GM21529 (cell line): ENCODE data around the gene PTGES2.
A peak's percentile ranks its signal among the peaks of the same experiment; 100 is the strongest.
"Not testable (repeated sequence)": the region's sequence is repeated elsewhere in the genome, so short reads cannot be mapped to it uniquely, and the experiment has no call there.

Experiments used
- ATAC-seq: cut with Tn5 transposase; IDR thresholded peaks from one replicate; pipeline ENCODE4 v1.9.1; 2021; ENCODE audit not compliant: unreplicated experiment

The PTGES2 gene

DNA sequence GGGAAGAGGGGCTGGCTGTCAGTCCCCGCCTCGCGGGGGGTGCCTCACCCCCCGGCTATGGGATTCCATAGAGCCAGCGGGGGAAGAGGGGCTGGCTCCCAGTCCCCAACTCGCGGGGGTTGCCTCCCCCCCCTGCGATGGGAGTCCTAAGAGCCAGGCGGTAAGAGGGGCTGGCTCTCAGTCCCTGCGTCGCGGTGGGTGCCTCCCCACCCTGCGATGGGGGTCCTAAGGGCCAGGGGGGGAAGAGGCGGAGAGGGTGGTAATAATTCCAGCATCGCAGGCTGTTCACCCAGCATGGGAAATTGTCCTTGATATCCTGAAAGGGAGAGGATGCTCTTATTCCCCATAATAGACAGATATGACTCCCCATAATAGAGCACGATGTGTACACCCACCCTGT is 12.1 kb upstream of the PTGES2 start:
- no peak for ATAC-seq

DNA sequence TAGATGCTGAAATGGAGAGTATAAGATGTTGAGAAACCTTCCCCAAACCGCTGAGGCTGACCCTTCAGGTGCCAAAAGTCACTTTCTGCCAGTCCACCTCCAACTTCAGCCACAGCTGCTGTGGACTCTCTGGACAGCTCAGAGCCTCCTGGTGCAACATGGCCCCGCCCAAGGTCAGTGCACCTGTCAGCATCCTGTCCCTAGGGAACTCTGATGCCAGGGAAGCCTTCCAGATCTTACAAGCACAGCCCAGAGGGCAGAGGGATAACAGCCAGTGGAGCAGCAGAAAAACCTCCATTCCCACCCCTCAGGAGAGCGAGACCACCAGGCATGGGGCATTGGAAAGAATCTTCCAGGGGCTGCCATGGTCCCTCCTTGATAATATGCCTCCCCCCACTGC is 10.5 kb upstream of the PTGES2 start:
- ATAC-seq, result no peak

DNA sequence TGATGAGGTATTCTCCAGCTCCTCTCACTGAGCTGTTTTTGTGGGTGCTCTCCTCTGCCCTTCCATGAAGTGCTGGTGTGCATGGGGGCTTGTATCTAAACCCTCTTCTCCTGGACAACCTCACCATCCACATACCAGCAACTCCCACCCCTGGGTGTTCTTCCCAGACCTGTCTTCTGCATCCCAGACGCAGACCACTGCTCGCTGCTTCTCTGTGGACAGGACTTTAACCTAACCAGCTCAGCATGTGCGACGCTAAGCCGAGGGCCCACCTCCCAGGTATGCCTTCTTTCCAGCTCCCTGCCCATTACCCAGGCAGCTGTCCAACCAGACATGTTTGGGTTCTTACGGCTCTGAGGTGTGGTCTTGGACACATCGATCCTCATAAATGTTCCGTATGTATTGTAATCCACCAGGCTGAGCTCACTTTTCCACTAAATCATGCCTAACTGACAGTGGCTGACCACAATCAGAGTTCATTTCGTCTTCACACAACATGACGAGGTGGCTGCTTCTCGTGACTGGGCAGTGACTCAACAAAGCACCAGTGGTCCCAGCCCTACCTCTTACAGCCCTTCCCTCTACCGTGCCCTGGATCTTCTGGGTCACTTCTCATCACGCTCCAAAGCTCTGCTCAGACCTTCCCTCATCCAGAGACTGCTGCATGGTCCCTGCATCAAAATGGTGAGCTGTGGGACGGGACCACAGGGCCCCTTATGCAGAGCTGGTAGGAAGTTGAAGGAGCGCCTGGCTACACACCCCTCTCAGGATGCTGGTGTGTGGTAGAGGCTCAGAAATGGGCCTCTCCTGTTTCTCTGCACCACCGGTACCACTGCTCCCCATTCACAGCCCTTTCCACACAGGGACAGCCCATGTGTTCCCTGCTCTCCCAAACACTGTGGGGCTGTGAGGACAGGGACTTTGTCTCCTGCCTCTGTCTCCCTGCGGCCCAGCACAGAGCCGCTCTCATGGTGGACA is 9.6 kb upstream of the PTGES2 start:
- ATAC-seq, result no peak

DNA sequence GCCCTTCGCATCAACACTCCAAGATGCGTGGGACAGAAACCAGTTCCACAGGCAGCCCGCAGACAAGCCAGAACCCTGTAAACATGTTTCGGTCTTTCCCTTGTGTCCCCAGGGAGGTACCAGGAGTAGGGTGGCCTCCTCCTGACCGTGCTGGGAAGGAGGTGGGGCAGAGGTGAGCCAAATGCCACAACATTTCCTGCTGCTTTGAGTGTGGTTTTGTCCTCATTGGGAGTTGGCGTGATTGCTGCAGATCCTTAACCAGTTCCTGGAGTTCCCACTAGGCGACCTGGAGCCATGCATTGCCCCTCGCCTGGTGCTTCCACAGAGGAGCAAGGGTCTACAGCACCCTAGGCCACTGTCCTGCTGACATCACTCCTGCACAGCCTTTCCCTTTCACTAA is 8.0 kb upstream of the PTGES2 start:
- ATAC-seq, result not testable (repeated sequence)

DNA sequence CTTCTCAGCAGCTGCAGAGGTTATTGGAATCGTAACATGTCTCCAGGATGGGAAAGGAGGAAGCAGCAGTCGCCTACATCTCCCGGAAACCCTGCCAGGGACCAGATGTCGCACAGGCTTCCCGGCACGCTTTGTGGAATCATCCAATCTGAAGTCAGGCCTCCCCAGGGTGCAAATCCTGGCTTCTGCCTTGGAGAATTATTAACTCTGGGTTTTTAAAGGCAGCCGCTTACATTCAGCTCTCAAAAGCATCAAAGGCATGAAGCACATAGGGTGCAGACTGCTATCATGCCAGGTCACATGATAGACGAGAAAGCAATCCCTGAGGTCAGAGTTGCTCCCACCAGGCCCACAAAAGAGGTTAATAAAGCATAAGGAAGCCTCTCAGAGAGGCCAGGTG is 4.6 kb upstream of the PTGES2 start:
- ATAC-seq, result not testable (repeated sequence)

DNA sequence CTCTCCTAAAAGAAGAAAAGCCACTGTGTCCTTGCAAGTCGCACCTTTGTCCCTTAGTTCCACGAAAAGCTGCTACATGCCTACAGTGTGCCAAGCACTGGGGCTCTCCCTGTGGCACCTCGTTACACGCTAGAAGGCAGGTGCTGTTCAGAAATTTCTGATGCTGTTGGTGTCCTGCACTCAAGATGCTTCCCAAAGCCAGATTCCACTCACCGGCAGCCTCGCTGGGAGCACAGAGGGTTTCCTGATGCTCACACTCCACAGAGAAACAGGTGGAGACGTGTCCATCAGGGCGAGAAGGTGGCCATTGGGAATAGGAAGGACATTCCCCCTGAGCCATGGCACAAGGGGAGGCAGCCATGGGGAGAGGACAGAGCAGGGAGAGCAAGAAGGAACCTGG is 3.8 kb upstream of the PTGES2 start:
- ATAC-seq, result not testable (repeated sequence)

DNA sequence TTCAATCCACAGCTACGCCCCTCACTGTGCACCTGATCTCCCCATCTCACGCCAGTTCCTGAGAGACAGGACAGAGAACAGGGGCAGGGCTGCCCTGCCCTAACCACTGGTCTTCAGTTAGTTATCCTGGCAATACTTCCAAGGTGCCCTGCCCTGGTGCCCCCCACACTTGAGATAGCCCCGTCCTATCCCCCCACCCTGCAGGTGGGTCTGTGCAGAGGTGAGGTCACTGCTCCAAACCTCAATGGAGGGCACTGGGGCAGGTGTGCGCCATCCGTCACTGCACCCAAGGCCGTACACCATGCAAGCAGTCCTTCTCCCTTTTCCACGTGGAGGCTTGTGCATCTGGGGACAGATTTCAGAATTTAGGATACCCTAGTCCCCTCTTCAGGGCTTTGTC is 3.1 kb upstream of the PTGES2 start:
- ATAC-seq, result not testable (repeated sequence)

DNA sequence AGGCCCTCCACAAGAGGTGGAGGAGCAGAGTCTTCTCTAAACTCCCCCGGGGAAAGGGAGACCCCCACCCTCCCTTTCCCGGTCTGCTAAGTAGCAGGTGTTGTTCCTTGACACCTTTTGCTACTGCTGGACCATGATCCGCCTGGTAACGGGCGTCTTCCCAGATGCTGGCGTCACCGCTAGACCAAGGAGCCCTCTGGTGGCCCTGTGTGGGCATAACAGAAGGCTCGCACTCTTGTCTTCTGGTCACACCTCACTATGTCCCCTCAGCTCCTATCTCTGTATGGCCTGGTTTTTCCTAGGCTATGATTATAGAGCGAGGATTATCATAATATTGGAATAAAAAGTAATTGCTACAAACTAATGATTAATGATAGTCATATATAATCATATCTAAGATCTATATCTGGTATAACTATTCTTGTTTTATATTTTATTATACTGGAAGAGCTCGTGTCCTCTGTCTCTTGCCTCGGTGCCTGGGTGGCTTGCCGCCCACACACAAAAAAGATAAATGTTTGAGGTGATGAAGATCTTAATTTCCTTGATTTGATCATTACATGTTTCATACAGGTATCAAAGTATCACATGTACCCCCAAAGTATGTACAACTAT is 2.6 kb upstream of the PTGES2 start:
- ATAC-seq, result not testable (repeated sequence)

DNA sequence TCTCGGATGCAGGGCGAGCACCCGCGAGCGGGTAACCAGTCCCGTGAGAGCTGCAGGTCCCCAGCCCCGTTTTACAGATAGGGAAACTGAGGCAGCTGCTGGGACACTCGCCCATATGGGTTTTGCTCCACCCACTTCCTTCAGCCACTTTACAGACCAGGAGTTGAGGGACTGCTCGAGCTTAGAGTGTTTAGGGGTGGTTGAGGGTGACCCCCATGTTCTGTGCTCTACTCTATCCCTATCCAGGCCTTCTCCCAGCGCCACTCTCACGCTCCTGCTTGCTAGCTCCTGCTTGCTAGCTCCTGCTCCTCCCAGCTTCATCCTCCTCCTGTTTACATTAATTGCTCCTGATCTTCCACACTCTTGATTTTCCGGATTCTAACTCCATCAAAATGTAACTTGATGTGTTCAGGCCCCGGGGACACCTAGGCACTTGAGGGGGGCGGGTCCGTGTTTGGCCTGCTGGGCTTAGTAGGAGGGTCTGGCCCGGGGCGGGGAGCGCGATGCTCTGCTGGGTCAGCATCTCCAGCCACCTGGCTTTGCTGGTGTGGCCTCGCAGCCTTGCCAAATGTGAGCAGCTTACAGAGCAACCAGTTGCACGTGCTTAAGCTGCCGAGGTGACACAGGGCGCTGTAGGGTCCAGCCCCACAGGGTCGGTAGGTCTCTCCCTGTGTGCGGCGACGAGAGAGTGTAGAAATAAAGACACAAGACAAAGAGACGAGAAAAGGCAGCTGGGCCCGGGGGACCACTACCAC is 1.5 kb upstream of the PTGES2 start:
- ATAC-seq, result no peak

DNA sequence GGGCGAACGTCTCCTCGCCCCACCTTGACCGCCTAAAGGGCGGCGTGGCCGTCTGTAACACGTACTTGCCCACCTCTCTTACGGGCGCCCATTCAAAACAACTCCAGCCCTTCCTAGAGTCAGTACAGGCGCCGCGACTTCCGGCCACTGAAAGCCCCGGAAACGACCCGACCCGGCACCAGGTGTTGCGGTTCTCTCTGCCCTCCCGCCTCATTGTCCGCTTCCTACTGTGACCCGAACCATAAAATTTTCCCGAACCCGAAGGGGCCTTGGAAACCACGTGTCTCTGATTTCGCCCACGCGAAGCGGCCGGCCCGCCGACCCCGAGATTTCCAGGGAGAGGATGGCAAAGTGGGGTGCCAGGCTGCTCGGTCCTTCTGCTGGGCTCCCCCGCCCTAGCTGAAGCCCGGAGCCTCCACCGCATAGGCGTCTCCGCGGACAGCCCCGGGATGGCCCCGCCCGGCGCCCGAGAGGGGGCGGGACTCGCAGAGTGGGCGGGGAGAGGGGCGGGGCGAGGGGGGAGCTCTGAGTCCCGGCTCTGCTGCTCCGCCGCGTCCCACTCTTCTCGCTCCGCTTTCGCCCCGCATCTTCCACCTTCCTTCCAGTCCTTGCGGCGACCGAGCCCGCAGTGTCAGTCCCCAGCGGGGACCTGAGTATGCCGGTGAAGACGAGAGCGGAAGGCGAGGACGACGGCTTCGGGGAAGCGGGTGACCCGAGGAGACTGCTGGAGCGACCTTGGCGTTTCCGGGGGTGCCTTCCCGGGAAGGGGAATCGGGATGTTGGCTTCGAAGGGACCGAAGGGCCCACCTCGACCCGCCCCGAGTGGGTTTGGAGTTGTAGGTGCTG is 684 bp upstream of the PTGES2 start:
- peak; percentile 66 for ATAC-seq

DNA sequence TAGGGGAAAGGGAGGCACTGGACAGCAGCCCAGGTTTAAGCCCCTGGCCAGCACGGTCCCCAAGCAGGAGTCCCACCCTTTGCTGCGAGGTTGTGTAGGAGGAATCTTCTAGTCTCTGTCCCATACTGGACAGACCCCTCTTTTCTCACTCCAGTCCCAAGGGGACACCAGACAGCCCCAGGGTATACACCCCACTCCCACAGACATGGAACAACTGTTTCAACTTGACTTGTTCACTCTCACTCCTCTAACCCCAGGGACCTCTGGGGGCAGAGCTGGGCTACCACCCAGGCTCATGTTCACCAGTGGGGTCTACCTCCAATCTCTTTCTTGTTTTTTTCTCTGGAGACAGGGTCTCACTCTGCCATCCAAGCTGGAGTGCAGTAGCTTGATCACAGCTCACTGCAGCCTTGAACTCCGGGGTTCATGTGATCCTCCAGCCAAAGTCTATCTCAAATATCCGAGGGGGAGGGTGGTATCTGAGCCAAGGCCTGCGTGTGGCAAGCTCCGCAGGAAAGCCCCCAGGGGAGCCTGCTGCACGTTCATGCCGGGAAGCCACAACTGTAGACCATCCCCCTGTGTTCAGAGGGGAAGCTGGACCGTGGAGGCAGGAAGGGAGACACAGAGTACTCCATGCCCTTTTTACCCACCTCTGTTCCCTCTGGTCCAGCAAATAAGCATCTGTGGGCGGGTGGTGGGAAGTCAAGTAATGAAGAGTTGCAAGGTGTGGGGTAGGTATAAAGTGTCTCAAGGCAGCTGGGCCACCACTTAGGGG is 1.8 kb downstream of the PTGES2 start:
- ATAC-seq, result no peak

DNA sequence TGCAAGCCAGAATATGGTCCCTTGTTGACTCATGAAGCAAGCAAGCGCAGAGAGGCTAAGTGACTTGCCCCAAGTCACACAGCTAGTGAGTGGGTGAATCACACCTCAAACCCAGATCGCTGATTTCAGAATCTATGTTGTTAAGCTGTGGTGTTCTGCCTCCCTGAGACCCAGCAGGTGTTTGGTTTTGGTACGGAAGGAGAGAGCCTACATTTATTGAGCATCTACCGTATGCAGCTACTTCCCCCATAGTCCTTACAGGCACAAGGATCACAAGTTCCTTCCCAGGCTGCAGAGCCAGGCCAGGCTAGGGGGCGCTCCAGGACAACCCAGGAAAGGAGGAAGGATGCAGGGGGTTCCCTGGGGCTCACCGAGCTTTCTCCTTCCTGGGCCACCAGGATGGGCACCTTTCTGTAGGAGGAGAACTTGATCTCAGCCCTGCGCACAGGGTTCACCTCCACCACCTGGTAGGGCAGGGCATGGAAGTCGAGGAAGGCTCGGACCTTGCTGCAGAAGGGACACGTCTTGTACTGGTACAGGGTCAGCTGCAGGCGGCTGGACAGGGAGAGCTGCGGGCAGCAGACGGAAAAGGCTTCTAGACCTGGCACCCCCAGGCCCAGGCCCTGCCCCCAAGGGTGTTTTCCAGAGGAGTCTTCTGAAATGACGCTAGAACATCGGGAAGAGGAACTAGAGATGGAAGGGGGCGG is 2.5 kb downstream of the PTGES2 start:
- ATAC-seq, result no peak

DNA sequence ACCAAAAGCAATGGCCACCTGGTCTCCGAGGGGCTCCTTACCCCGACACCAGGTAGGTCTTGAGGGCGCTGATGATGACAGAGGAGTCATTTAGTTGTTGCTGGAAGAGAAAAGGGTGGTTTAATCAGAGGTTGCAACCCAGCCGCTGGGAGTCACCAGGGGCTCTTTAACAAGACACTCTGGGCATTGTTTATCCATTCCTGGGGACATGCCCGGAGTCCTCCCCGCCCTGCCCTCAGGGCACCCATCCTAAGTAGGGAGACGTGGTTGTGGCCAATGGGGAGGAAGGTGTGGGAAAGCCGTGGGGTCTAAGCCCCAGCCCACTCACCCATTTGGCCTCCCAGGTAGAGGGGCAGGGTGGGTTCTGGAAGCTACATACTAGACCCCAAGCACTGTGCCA is 3.1 kb downstream of the PTGES2 start:
- ATAC-seq, result no peak

DNA sequence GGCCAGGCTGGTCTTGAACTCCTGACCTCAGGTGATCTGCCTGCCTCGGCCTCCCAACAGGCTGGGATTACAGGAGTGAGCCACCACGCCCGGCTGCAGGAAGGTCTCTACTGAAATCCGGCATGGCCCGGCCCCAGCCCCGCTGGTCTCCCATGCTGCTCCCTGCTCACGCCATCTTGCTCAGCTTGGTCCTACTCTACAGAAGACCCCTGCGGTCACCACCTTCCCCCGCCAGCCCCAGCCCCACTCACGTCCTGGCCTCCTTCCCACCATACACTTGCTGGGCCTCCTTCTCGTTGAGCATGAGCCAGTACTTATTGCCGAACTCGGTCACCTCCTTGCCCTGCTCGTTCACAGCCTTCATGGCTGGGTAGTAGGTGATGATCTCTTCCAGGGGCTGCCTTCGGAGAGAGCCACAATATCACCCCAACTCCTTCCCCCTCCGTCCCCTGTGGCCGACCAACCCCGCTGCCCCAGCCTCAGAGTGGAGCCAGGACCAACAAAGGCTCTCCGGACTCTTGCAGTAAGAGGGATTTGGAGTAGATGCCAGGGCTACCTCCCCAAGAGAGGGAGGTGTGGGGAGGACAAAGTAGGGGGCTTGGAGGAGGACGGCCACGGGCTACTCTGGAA is 4.0 kb downstream of the PTGES2 start:
- ATAC-seq, result no peak

DNA sequence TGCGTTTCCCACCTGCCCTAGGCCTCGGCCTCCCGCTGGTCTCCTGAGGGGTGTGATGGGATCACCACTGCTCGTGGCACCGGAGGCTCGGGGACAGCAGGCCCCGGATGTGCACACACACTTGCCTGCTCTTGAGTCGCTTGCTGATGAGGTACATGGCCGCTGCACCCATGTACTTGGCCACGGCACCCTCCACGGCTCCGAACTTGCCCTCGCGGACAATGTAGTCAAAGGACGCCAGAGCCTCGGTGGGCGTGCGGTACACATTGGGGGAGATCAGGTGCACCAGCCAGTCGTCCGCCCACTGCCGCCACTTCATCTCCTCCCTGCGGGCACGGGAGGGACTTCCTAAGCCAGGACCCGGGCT is 4.7 kb downstream of the PTGES2 start:
- no peak for ATAC-seq

DNA sequence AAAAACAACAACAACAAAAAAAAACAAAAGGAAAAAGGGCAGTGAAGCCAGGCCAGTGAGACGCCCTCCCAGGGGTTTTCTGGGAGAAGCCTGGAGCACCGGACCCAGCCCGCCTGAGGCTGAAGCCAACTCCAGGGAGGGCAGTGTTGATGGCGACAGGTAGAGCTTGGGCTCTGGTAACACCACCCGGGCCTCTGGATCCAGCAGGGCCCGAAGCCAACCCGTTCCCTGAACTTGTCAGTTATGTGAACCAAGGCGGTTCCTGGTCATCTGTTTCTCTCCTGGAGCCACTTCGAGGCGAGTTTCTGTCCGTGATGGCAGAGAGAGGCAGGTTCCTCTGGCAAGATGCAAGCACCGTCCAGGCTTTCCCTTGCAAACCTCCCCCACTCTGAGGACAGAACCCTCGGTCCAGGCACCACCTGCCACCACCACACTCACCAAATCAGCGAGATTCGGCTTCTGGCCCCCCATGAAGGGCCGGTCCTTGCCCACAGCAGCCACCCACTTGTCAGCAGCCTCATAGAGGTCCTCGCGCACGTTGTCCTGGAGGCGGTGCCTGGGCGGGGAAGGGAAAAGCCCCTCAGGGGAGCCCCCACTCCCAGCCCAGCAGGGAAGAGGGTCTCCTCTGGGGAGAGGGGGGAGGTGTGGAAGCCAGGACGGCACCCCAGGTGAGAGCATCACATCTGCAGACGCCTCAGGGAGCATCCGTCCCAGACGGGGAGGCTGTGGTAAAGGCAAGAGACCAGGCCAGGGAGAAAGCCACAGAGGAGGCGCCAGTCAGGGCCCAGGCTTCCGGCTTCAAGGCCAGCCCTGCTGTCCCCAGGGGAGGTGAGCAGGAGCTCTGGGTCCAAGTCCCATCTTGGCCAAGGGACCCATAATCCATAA is 5.4 kb downstream of the PTGES2 start:
- no peak for ATAC-seq

DNA sequence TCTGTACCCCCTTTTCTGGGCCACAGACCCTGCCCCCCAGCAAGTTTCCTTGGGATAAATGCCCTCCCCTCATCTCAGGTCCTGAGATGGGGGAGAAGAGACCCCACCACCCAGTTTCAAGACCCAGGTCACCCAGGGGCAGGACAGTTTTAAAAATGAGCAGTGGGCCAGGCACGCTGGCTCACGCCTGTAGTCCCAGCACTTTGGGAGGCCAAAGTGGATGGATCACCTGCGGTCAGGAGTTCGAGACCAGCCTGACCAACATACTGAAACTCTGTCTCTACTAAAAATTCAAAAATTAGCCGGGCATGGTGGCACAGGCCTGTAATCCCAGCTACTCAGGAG is 6.1 kb downstream of the PTGES2 start:
- no peak for ATAC-seq
